Kidney epithelial cell (primary cell): ENCODE measurements around the gene MSL1. TPM values are rescaled to one million over a fixed set of nuclear protein-coding genes. Genes with fewer than 3 reads are reported as not detected.

Experiments used
- DNase-seq: peaks from one replicate; pipeline ENCODE4 v3.0.0-alpha.2; 2010; ENCODE audit warnings: low read depth
- H3K27me3 ChIP-seq: 2 replicates; pipeline ENCODE4 v1.6.0; 2011; ENCODE audit warnings: low read length; ENCODE audit not compliant: control insufficient read depth, insufficient read depth
- H3K36me3 ChIP-seq: 2 replicates; pipeline ENCODE4 v1.5.1; 2011; ENCODE audit warnings: low read length; ENCODE audit not compliant: control insufficient read depth, insufficient read depth
- H3K4me3 ChIP-seq: 2 replicates; pipeline ENCODE4 v1.5.1; 2011; ENCODE audit warnings: low read depth, mild to moderate bottlenecking, control low read depth, low read length
- CTCF ChIP-seq: IDR thresholded peaks from 2 replicates; pipeline ENCODE4 v1.5.1; 2011; ENCODE audit warnings: mild to moderate bottlenecking, moderate library complexity, low read length, control low read depth, inconsistent platforms; ENCODE audit not compliant: insufficient read depth, poor library complexity, severe bottlenecking
- total RNA-seq: library from RNA; depleted of rRNA; stranded (reverse); fragments of >200 nt; gene quantifications from 2 replicates; pipeline ENCODE4 v1.2.3, GENCODE V29; 2015

MSL1 gene
- total RNA-seq, 1 donor from 2014 or later, result 40.6 TPM

GRCh38 chr17:40181205-40181604 is 59.4 kb downstream of the MSL1 start:
- no peak for TF ChIP-seq CTCF
- H3K27me3 ChIP-seq, result no peaks in the 10 kb centered on the region
- H3K4me3 ChIP-seq, result no peak overlapping the region
- H3K36me3 ChIP-seq, result no peaks in the 10 kb centered on the region
- no peak for DNase-seq

GRCh38 chr17:40182606-40183005 is 60.8 kb downstream of the MSL1 start:
- no peaks in the 10 kb centered on the region for H3K27me3 ChIP-seq
- no peak overlapping the region for H3K4me3 ChIP-seq
- no peaks in the 10 kb centered on the region for H3K36me3 ChIP-seq
- DNase-seq, result no peak
- no peak for TF ChIP-seq CTCF

Other genes with a start within 250 kb of the MSL1 start
- 3.8 TPM in 2 replicates for gene GSDMB, start 203.3 kb upstream of the MSL1 start, total RNA-seq
- 37.9 and 38.5 TPM in 2 replicates for gene ORMDL3, start 194.4 kb upstream of the MSL1 start, total RNA-seq
- gene LRRC3C, start 194.2 kb upstream of the MSL1 start, total RNA-seq, result not detected in 2 replicates
- not detected in 2 replicates for gene GSDMA, start 159.0 kb upstream of the MSL1 start, total RNA-seq
- gene PSMD3, start 141.2 kb upstream of the MSL1 start, total RNA-seq, result 102 and 104 TPM in 2 replicates
- gene CSF3, start 106.5 kb upstream of the MSL1 start, total RNA-seq, result not detected in 2 replicates
- 82.8 and 83.6 TPM in 2 replicates for gene MED24, start 67.6 kb upstream of the MSL1 start, total RNA-seq
- gene THRA, start 59.0 kb upstream of the MSL1 start, total RNA-seq, result 5.3 and 7.1 TPM in 2 replicates
- gene NR1D1, start 21.4 kb upstream of the MSL1 start, total RNA-seq, result 3.6 and 3.7 TPM in 2 replicates
- gene CASC3, start 18.6 kb downstream of the MSL1 start, total RNA-seq, result 38.6 and 42.9 TPM in 2 replicates
- 2.3 and 3.4 TPM in 2 replicates for gene RAPGEFL1, start 55.5 kb downstream of the MSL1 start, total RNA-seq
- gene WIPF2, start 97.3 kb downstream of the MSL1 start, total RNA-seq, result 12.6 and 13.9 TPM in 2 replicates
- gene CDC6, start 165.9 kb downstream of the MSL1 start, total RNA-seq, result 7.9 and 8.8 TPM in 2 replicates
- gene RARA, start 187.2 kb downstream of the MSL1 start, total RNA-seq, result 48.2 and 57.2 TPM in 2 replicates
- 1.1 TPM in 1 of 2 replicates, not detected in the other for gene GJD3, start 242.8 kb downstream of the MSL1 start, total RNA-seq